ENCODE results near the gene ABCC4.

Gene ABCC4

DNA sequence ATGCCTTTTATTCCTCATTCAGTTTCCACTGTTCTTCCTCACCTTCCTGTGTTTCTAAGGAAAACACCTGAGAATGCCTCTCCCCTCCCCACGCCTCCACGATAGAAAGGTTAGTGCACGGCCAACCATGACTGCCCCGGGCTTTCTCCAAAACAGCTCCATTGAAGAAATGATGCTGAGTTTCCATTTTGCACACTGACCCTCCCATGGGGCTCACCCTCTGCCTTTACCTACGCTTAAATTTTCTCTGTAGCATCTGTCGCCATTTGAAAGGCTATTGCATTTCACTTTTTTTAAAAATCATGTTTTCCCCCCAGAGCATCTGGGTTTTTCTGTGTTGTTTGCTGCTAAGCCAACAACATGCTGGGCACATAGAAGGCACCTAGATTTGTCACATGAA is 48.2 kb downstream of the ABCC4 start:
- DNase-seq, result no peak
- H3K27ac ChIP-seq (ENCODE audit: insufficient read depth in 1 of 2, low read depth in 1 of 2, low read length in 2 of 2, poor library complexity in 1 of 2, severe bottlenecking in 2 of 2), result no peak overlapping the region
- H3K36me3 ChIP-seq (ENCODE audit: control insufficient read depth in 4 of 4, insufficient read depth in 4 of 4, low read length in 3 of 4), result peaks cover 0 to 3% (median under 1%) of the 10 kb centered on the region in 4 experiments
- ChIA-PET CTCF (no interaction called here), POLR2A (no interaction called here)
- no peak overlapping the region for H3K4me3 ChIP-seq (ENCODE audit: control insufficient read depth in 1 of 7, extremely low read depth in 1 of 7, insufficient read depth in 4 of 7, low read depth in 2 of 7, low read length in 6 of 7)
- 100% methylated on average over 6 of the region's 6 CpGs for WGBS (ENCODE audit: insufficient coverage)
- peaks cover under 1 to 13% (median 7%) of the 10 kb centered on the region in 4 experiments for H3K4me1 ChIP-seq (ENCODE audit: control extremely low read depth in 1 of 4, control insufficient read depth in 4 of 4, insufficient read depth in 4 of 4, low read length in 3 of 4)
- H3K9me3 ChIP-seq (ENCODE audit: control extremely low read depth in 1 of 5, control insufficient read depth in 4 of 5, insufficient read depth in 2 of 5, low read depth in 1 of 5, low read length in 4 of 5), result no peaks in the 10 kb centered on the region
- no peaks in the 10 kb centered on the region for H3K27me3 ChIP-seq (replicated peaks in 2 of 5; ENCODE audit: control insufficient read depth in 4 of 5, insufficient read depth in 5 of 5, low read length in 4 of 5)

- no peaks in the 10 kb centered on the region for H3K27me3 ChIP-seq (replicated peaks in 2 of 5; ENCODE audit: control insufficient read depth in 4 of 5, insufficient read depth in 5 of 5, low read length in 4 of 5)
- no peak overlapping the region for H3K27ac ChIP-seq (ENCODE audit: insufficient read depth in 1 of 2, low read depth in 1 of 2, low read length in 2 of 2, poor library complexity in 1 of 2, severe bottlenecking in 2 of 2)
- no peak for DNase-seq
- no peak overlapping the region for H3K4me3 ChIP-seq (ENCODE audit: control insufficient read depth in 1 of 7, extremely low read depth in 1 of 7, insufficient read depth in 4 of 7, low read depth in 2 of 7, low read length in 6 of 7)
- no peaks in the 10 kb centered on the region for H3K9me3 ChIP-seq (ENCODE audit: control extremely low read depth in 1 of 5, control insufficient read depth in 4 of 5, insufficient read depth in 2 of 5, low read depth in 1 of 5, low read length in 4 of 5)
- POLR2A ChIA-PET, result no interaction called here
- H3K36me3 ChIP-seq (ENCODE audit: control insufficient read depth in 4 of 4, insufficient read depth in 4 of 4, low read length in 3 of 4), result peaks cover 0 to 3% (median 0%) of the 10 kb centered on the region in 4 experiments
- H3K4me1 ChIP-seq (ENCODE audit: control extremely low read depth in 1 of 4, control insufficient read depth in 4 of 4, insufficient read depth in 4 of 4, low read length in 3 of 4), result peaks cover 9 to 27% (median 20%) of the 10 kb centered on the region in 4 experiments
- CTCF ChIA-PET, result no interaction called here
- whole genome bisulfite sequencing (ENCODE audit: insufficient coverage), result 97% methylated on average over 3 of the region's 5 CpGs
Observed at GRCh38 chr13:95251641-95252040, 49.6 kb downstream of the ABCC4 start.

DNA sequence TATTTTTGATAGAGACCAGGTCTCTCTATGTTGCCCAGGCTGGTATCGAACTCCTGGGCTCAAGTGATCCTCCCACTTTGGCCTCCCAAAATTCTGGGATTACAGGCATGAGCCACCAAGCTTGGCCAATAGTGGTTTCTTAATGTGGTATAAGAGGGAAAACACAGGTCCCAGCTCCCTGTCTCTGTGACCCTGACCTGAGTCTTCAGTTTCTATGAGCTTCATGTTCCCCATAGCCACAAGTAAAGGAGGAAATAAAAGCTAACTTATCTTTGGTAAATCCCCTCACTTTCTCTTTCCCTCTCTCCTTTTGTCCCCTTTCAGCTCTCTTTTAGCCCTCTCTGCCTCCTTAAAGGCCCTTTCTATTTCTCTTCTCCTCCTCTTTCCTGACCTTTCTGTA is 50.3 kb downstream of the ABCC4 start:
- 100% methylated on average over 1 of the region's 1 CpG for WGBS (ENCODE audit: insufficient coverage)
- Histone ChIP-seq H3K9me3 (ENCODE audit: control extremely low read depth in 1 of 5, control insufficient read depth in 4 of 5, insufficient read depth in 2 of 5, low read depth in 1 of 5, low read length in 4 of 5) (no peaks in the 10 kb centered on the region), H3K36me3 (ENCODE audit: control insufficient read depth in 4 of 4, insufficient read depth in 4 of 4, low read length in 3 of 4) (no peaks in the 10 kb centered on the region), H3K4me1 (ENCODE audit: control extremely low read depth in 1 of 4, control insufficient read depth in 4 of 4, insufficient read depth in 4 of 4, low read length in 3 of 4) (peaks cover 9 to 33% (median 27%) of the 10 kb centered on the region in 4 experiments), H3K27me3 (replicated peaks in 2 of 5; ENCODE audit: control insufficient read depth in 4 of 5, insufficient read depth in 5 of 5, low read length in 4 of 5) (no peaks in the 10 kb centered on the region), H3K27ac (ENCODE audit: insufficient read depth in 1 of 2, low read depth in 1 of 2, low read length in 2 of 2, poor library complexity in 1 of 2, severe bottlenecking in 2 of 2) (no peak overlapping the region), H3K4me3 (ENCODE audit: control insufficient read depth in 1 of 7, extremely low read depth in 1 of 7, insufficient read depth in 4 of 7, low read depth in 2 of 7, low read length in 6 of 7) (no peak overlapping the region)
- POLR2A ChIA-PET, result no interaction called here
- peak in 1 of 3 donors; percentile 30 for DNase-seq
- CTCF ChIA-PET, result interaction anchor here (1.1 kb wide), 1 partner anchor 59 kb away, joined by 4 read pairs; no protein-coding TSS in a partner anchor

- no peak overlapping the region for H3K27ac ChIP-seq (ENCODE audit: insufficient read depth in 1 of 2, low read depth in 1 of 2, low read length in 2 of 2, poor library complexity in 1 of 2, severe bottlenecking in 2 of 2)
- no peak for DNase-seq
- no peak overlapping the region for H3K4me3 ChIP-seq (ENCODE audit: control insufficient read depth in 1 of 7, extremely low read depth in 1 of 7, insufficient read depth in 4 of 7, low read depth in 2 of 7, low read length in 6 of 7)
- H3K4me1 ChIP-seq (ENCODE audit: control extremely low read depth in 1 of 4, control insufficient read depth in 4 of 4, insufficient read depth in 4 of 4, low read length in 3 of 4), result peaks cover 11 to 52% (median 43%) of the 10 kb centered on the region in 4 experiments
- ChIA-PET POLR2A (no interaction called here), CTCF (interaction anchor here (0.6 to 2.8 kb wide), 3 partner anchors 10 to 132 kb away, joined by 4 to 15 read pairs (median 6); no protein-coding TSS in a partner anchor)
- no peaks in the 10 kb centered on the region for H3K9me3 ChIP-seq (ENCODE audit: control extremely low read depth in 1 of 5, control insufficient read depth in 4 of 5, insufficient read depth in 2 of 5, low read depth in 1 of 5, low read length in 4 of 5)
- no peaks in the 10 kb centered on the region for H3K27me3 ChIP-seq (replicated peaks in 2 of 5; ENCODE audit: control insufficient read depth in 4 of 5, insufficient read depth in 5 of 5, low read length in 4 of 5)
- WGBS (ENCODE audit: insufficient coverage), result no CpG with 5 or more reads among the region's 2 CpGs
- H3K36me3 ChIP-seq (ENCODE audit: control insufficient read depth in 4 of 4, insufficient read depth in 4 of 4, low read length in 3 of 4), result no peaks in the 10 kb centered on the region
Observed at GRCh38 chr13:95248953-95249352, 52.3 kb downstream of the ABCC4 start.

DNA sequence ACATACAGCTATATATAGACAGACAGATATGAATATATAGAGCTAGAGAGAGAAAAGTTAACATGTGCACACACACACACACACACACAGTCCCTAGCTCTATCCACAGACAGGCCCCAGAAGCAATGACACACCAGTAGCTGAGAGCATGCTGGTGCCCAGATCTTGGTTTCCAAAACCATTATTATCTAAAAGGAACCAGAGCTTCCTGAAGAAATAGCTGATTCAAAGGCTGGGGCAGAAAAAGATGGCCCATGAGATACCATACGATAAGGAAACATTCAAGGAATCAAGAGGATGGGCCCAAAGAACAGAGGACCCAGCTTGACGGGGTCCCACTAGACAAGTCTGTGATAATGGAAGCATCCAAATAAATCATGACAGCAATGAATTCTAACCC is 53.4 kb downstream of the ABCC4 start:
- ChIA-PET CTCF (interaction anchor here (0.5 to 2.8 kb wide), 10 partner anchors 9 to 58 kb away, joined by 3 to 15 read pairs (median 6); no protein-coding TSS in a partner anchor), POLR2A (interaction anchor here (1.0 kb wide), 1 partner anchor 38 kb away, joined by 3 read pairs; no protein-coding TSS in a partner anchor)
- Histone ChIP-seq H3K4me1 (ENCODE audit: control extremely low read depth in 1 of 4, control insufficient read depth in 4 of 4, insufficient read depth in 4 of 4, low read length in 3 of 4) (peaks cover 11 to 63% (median 53%) of the 10 kb centered on the region in 4 experiments), H3K36me3 (ENCODE audit: control insufficient read depth in 4 of 4, insufficient read depth in 4 of 4, low read length in 3 of 4) (no peaks in the 10 kb centered on the region), H3K9me3 (ENCODE audit: control extremely low read depth in 1 of 5, control insufficient read depth in 4 of 5, insufficient read depth in 2 of 5, low read depth in 1 of 5, low read length in 4 of 5) (no peaks in the 10 kb centered on the region), H3K4me3 (ENCODE audit: control insufficient read depth in 1 of 7, extremely low read depth in 1 of 7, insufficient read depth in 4 of 7, low read depth in 2 of 7, low read length in 6 of 7) (peak overlapping the region in 1 of 7 experiments; percentile 24), H3K27me3 (replicated peaks in 2 of 5; ENCODE audit: control insufficient read depth in 4 of 5, insufficient read depth in 5 of 5, low read length in 4 of 5) (no peaks in the 10 kb centered on the region), H3K27ac (ENCODE audit: insufficient read depth in 1 of 2, low read depth in 1 of 2, low read length in 2 of 2, poor library complexity in 1 of 2, severe bottlenecking in 2 of 2) (peak overlapping the region in 1 of 2 experiments; percentile 61)
- peak; percentile 90 to 95 (median 91) for DNase-seq
- WGBS (ENCODE audit: insufficient coverage), result 0% methylated on average over 1 of the region's 2 CpGs

GRCh38 chr13:95247171-95247570 is 54.1 kb downstream of the ABCC4 start:
- Histone ChIP-seq H3K36me3 (ENCODE audit: control insufficient read depth in 4 of 4, insufficient read depth in 4 of 4, low read length in 3 of 4) (no peaks in the 10 kb centered on the region), H3K27ac (ENCODE audit: insufficient read depth in 1 of 2, low read depth in 1 of 2, low read length in 2 of 2, poor library complexity in 1 of 2, severe bottlenecking in 2 of 2) (peak overlapping the region in 1 of 2 experiments; percentile 61), H3K4me3 (ENCODE audit: control insufficient read depth in 1 of 7, extremely low read depth in 1 of 7, insufficient read depth in 4 of 7, low read depth in 2 of 7, low read length in 6 of 7) (peak overlapping the region in 4 of 7 experiments; percentile 9 to 52 (median 35)), H3K27me3 (replicated peaks in 2 of 5; ENCODE audit: control insufficient read depth in 4 of 5, insufficient read depth in 5 of 5, low read length in 4 of 5) (no peaks in the 10 kb centered on the region), H3K9me3 (ENCODE audit: control extremely low read depth in 1 of 5, control insufficient read depth in 4 of 5, insufficient read depth in 2 of 5, low read depth in 1 of 5, low read length in 4 of 5) (no peaks in the 10 kb centered on the region), H3K4me1 (ENCODE audit: control extremely low read depth in 1 of 4, control insufficient read depth in 4 of 4, insufficient read depth in 4 of 4, low read length in 3 of 4) (peaks cover 14 to 68% (median 58%) of the 10 kb centered on the region in 4 experiments)
- POLR2A ChIA-PET, result interaction anchor here (1.0 kb wide), 1 partner anchor 38 kb away, joined by 3 read pairs; no protein-coding TSS in a partner anchor
- WGBS (ENCODE audit: insufficient coverage), result 18% methylated on average over 4 of the region's 4 CpGs
- DNase-seq, result peak in 2 of 3 donors; percentile 43 to 65
- CTCF ChIA-PET, result interaction anchor here (0.5 to 2.8 kb wide), 12 partner anchors 8 to 230 kb away, joined by 3 to 15 read pairs (median 5); no protein-coding TSS in a partner anchor

GRCh38 chr13:95246292-95247082 is 54.8 kb downstream of the ABCC4 start:
- Histone ChIP-seq H3K27me3 (replicated peaks in 2 of 5; ENCODE audit: control insufficient read depth in 4 of 5, insufficient read depth in 5 of 5, low read length in 4 of 5) (no peaks in the 10 kb centered on the region), H3K36me3 (ENCODE audit: control insufficient read depth in 4 of 4, insufficient read depth in 4 of 4, low read length in 3 of 4) (no peaks in the 10 kb centered on the region), H3K4me3 (ENCODE audit: control insufficient read depth in 1 of 7, extremely low read depth in 1 of 7, insufficient read depth in 4 of 7, low read depth in 2 of 7, low read length in 6 of 7) (peak overlapping the region in 3 of 7 experiments; percentile 6 to 46 (median 9)), H3K9me3 (ENCODE audit: control extremely low read depth in 1 of 5, control insufficient read depth in 4 of 5, insufficient read depth in 2 of 5, low read depth in 1 of 5, low read length in 4 of 5) (no peaks in the 10 kb centered on the region), H3K4me1 (ENCODE audit: control extremely low read depth in 1 of 4, control insufficient read depth in 4 of 4, insufficient read depth in 4 of 4, low read length in 3 of 4) (peaks cover 14 to 69% (median 57%) of the 10 kb centered on the region in 4 experiments), H3K27ac (ENCODE audit: insufficient read depth in 1 of 2, low read depth in 1 of 2, low read length in 2 of 2, poor library complexity in 1 of 2, severe bottlenecking in 2 of 2) (no peak overlapping the region)
- POLR2A ChIA-PET, result no interaction called here
- 42% methylated on average over 8 of the region's 10 CpGs for WGBS (ENCODE audit: insufficient coverage)
- DNase-seq, result peak; percentile 76 to 91 (median 89)
- CTCF ChIA-PET, result interaction anchor here (0.9 to 2.8 kb wide), 7 partner anchors 7 to 231 kb away, joined by 3 to 15 read pairs (median 7); no protein-coding TSS in a partner anchor
